Fibroblast of mammary gland (primary cell): ENCODE results near the gene HCN4.

Experiments
- DNase-seq: peaks from one replicate; pipeline ENCODE4 v3.0.0-alpha.2; 2010; ENCODE audit warnings: low read depth
- H3K4me3 ChIP-seq: 2 replicates; pipeline ENCODE4 v1.5.1; 2011; ENCODE audit warnings: low read depth, mild to moderate bottlenecking, low read length, moderate library complexity; ENCODE audit not compliant: control insufficient read depth
- TF ChIP-seq, protein P1 (sequence below): conservative IDR thresholded peaks from 2 replicates; pipeline ENCODE4 v1.5.1; 2011; ENCODE audit warnings: low read depth, low read length, inconsistent platforms; ENCODE audit not compliant: control insufficient read depth, insufficient read depth

Gene HCN4

GRCh38 chr15:73353734-73354133, 15.0 kb downstream of the HCN4 start:
- DNase-seq, result no peak
- H3K4me3 ChIP-seq, result no peak overlapping the region
- TF ChIP-seq, protein P1, sequence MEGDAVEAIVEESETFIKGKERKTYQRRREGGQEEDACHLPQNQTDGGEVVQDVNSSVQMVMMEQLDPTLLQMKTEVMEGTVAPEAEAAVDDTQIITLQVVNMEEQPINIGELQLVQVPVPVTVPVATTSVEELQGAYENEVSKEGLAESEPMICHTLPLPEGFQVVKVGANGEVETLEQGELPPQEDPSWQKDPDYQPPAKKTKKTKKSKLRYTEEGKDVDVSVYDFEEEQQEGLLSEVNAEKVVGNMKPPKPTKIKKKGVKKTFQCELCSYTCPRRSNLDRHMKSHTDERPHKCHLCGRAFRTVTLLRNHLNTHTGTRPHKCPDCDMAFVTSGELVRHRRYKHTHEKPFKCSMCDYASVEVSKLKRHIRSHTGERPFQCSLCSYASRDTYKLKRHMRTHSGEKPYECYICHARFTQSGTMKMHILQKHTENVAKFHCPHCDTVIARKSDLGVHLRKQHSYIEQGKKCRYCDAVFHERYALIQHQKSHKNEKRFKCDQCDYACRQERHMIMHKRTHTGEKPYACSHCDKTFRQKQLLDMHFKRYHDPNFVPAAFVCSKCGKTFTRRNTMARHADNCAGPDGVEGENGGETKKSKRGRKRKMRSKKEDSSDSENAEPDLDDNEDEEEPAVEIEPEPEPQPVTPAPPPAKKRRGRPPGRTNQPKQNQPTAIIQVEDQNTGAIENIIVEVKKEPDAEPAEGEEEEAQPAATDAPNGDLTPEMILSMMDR, result no peak

- TF ChIP-seq, protein P1, result no peak
- no peak overlapping the region for H3K4me3 ChIP-seq
- no peak for DNase-seq
These were observed 16.7 kb downstream of the HCN4 start for GRCh38 chr15:73352082-73352481.

- TF ChIP-seq, protein P1, result no peak
- H3K4me3 ChIP-seq, result no peak overlapping the region
- DNase-seq, result no peak
These were observed 19.6 kb downstream of the HCN4 start for GRCh38 chr15:73349191-73349590.

GRCh38 chr15:73346735-73347312, 21.9 kb downstream of the HCN4 start:
- peak; percentile 12 for DNase-seq
- TF ChIP-seq, protein P1, result no peak
- H3K4me3 ChIP-seq, result no peak overlapping the region

- no peak overlapping the region for H3K4me3 ChIP-seq
- TF ChIP-seq, protein P1, result no peak
- no peak for DNase-seq
These were observed 23.1 kb downstream of the HCN4 start for GRCh38 chr15:73345658-73346057.

GRCh38 chr15:73344056-73344455, 24.7 kb downstream of the HCN4 start:
- DNase-seq, result no peak
- TF ChIP-seq, protein P1, result no peak
- H3K4me3 ChIP-seq, result no peak overlapping the region

DNA sequence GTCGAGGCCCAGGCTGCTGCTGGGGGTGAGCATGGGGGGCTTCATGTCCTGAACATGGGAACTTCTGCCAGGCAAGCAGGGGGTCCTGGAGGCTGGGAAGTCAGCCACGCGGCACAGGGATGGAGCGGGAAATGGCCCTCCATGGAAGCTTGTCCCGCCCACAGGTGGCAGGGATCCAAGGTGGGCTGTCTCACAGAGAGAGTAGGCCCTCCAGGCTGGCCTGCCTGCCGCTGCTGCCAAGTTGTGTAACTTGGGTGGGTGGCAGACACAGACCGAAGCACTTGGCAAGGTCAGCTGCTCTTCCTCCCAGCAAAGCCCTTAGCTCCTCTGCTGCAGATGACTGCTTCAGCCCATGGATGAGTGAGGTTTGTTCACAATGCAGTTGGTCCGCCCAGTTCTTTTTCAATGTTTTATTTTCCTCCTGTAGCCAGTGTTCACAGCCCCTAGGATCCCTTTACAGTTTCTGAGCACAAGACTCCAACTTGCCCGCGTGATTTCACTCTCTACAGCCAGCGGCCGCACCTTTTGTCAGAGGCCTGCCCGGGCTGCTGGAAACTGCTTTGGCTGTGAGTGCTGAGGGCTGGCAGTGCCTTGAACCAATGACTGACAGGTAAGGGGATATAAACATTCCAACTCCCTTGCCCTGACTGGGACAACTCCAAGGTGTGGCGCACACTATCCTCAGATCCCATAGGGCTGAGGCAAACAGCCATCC, 26.7 kb downstream of the HCN4 start:
- H3K4me3 ChIP-seq, result no peak overlapping the region
- DNase-seq, result peak; percentile 40
- TF ChIP-seq, protein P1, result no peak
